Cerebellar nuclear complex (tissue), 1 donor: ENCODE measurements around the gene HEATR3.
"Not testable (repeated sequence)": the region's sequence is repeated elsewhere in the genome, so short reads cannot be mapped to it uniquely, and the experiment has no call there.

Experiments
- DNase-seq, 2 experiments: peaks; one replicate each; lab custom pipeline; 2025; lab: John Stamatoyannopoulos, UW

The HEATR3 gene

DNA sequence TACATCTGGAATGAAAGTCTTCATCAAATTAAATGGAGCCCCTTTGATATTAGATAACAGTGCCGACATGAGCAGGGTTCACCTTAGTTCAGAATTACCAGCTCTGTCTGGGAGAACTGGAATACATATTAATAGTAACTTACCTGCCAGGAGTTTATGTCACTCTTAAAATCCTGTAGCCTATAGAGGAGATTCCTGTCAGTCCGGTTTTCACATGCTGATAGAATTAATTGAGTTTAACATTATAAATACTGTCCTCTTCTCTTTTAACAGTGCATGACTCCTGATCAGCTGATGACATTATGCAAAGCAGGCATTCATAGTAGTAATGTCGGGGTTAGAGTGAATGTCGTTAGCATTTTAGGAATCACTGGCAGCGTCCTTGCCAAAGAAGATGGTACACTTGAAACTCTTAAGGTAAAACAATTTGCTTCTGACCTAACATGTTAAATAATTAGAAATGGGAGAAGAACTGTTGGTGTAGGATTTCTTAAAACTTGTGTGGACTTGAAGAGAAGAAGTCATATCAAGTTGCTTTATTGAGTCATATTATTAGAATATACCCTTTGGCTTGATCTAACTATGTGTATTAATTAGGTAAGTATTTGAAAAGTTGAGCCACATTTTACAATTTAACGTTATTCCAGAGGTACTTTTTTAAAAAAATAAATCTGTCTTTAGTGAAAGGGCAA, 34.3 kb downstream of the HEATR3 start:
- DNase-seq: no peak

DNA sequence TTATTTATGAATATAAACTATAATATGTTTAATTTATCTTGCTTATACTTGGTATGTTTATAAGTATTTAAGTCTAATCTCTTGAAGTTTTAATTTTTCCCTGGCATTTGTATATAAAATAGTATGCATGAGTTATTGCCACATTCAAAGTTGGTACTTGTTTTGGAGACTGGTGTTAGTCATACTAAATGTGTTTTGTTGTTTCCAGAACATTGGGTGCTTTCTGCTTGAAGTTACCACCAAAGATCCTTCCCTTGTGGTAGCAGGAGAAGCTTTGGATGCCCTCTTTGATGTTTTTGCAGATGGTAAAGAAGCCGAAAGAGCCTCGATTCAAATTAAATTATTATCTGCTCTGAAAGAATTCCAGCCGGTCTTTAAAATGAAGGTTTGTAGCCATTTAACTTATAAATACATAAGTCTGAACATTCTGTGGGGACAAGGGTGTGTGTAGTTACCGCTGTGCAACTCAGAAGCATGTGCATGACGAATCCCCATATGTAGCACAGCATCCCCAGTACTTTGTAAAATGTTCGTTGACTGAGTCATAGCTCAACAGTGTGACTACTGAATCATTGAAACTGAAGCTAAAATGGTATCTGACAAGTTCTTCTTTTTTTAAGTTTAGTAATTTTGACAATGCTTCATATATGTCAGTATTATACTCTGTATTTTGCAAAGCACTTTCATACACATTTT, 36.4 kb downstream of the HEATR3 start:
- DNase-seq: no peak

DNA sequence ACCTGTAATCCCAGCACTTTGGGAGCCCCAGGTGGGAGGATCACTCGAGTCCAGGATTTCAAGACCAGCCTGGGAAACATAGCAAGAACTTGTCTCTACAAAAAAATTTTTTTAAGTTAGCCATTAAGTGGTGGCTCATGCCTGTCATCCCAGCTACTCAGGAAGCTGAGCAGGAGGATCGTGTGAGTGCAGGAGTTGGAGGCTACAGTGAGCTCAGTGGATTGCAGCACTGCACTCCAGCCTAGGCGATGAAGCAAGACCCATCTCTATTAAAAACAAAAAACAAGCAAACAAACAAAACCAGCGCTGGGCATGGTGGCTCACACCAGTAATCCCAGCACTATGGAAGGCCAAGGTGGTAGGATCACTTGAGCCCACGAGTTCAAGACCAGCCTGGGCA, 38.0 kb downstream of the HEATR3 start:
- no peak for DNase-seq

DNA sequence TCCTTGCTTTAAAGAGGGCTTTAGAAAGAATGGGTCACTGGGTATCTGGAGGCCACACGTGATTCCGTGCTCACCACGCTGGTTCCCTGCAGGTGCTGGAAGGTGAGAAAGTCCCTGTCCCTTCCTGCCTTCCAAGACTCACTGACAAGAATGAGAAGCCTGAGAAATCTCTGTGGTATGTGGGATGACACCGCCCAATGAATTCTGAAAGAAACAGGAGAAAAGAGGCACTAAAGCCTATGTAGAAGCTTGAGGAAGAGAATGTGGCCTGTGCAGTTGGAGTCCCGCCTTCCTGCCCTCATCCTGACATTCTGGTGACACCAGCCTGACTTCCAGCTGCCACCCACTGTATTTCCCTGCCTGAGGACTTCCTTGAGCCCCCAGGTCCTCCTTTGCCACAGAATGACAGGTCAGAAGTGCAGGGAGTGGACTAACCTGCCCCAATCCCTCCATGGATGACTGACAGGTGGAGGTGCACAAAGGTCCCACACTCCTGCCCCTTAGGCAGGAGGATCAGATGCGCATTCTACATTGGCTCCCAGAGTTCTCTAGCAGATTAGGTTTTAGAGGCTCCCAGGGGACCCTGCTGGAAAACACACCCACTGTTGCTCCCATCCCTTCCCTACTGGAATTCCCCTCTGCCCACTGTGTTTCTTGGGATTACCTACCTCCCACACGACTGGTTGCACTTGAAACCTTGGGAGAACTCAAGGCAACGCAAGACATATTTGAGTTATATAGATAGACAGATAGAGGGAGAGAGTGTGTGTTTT, 48.8 kb downstream of the HEATR3 start:
- DNase-seq: no peak

DNA sequence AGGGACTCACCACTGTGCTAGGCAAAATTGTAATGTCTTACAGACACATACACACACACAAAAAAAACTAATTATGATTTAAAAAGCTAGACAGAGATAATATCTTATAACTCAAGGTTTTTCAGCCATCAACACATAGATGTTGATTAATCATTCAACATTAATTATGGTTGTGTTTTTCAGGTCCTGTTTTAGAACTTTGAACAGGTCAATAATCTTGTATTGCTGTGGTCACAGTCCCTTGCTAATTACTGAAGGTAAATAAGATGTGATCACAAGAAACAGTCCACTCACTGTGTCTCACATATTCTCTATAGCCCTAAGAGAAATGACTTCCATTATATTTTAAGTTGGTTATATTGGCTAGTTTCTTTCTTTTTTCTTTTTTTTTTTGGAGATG, 54.9 kb downstream of the HEATR3 start:
- DNase-seq: no peak

DNA sequence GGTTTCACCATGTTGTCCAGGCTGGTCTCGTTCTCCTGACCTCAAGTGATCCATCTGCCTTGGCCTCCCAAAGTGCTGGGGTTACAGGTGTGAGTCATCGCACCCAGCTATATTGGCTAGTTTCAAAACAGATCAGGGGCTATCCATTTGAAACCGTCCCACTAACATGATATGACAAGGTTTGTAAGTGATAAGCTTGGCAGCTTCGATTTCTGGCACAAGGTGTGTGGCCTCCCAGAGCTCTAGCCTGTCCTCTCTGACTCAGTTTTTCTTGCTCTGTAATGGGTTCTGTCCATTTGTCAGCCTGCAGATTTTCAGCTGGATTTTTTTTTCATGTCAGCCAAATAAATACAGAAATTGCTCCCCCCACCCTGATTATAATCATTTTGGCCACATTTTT, 55.5 kb downstream of the HEATR3 start:
- DNase-seq: no peak

DNA sequence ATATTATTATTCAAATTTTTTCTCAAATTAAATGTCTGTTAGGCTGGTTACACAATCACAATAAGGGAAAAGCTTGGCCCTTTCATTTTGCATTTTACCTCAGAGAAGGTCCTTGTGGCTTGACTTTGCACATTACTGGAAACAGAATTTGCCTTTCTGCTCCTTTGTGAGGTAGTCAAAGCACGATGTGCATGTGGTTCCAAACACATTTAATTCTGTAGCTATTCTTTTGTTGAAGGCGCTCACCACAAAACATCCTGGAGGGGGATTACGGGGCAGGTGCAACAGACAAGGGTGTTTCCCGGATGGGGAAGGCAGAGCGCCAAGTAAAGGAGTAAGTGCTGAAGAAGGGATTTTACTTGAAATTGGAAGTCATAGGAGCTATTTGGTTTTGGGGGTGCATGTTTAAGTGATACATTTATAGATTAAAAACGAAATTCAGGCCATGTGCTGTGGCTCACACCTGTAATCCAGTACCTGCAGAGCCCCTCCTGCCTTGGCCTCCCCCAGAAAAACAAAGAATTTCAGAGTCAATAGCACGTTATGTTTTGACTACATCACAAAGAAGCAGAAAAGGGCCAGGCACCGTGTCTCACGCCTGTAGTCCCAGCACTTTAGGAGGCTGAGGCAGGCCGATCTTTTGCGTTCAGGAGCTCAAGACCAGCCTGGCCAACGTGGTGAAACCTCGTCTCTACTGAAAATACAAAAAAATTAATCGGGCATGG, 56.1 kb downstream of the HEATR3 start:
- DNase-seq: no peak

DNA sequence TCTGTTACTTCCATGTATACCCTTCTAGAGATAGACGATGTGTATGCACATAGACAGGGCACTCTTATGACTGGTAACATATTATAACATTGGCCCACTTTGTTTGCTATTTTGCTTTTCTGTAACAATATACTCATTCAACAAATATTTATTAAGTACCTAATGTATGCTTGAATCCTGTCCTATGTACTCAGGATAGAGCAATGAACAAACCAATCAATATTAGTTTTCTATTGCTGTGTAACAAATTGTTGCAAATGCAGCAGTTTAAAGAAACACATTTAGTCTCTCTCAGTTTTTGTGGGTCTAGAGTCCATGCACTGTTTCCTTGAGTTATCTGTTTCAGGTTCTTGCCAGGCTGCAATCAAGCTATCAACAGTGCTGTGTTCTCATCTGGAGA, 57.6 kb downstream of the HEATR3 start:
- no peak for DNase-seq

DNA sequence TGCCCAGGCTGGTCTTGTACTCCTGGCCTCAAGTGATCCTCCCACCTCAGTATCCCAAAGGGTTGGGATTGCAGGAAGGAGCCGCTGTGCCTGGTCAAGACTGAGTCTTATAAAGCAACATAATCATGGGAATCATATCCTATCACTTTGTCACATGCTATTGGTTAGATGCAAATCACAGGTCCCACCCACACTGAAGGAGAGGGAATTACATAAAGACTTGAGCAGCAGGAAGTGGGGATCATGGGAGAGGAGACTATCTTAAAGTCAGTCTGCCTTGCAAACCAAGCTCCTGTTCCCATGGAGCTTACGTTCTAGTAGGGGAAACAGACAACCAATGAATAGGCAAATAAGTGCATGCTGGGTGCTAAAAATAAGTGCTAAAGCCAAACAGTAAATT, 59.0 kb downstream of the HEATR3 start:
- DNase-seq: no peak

DNA sequence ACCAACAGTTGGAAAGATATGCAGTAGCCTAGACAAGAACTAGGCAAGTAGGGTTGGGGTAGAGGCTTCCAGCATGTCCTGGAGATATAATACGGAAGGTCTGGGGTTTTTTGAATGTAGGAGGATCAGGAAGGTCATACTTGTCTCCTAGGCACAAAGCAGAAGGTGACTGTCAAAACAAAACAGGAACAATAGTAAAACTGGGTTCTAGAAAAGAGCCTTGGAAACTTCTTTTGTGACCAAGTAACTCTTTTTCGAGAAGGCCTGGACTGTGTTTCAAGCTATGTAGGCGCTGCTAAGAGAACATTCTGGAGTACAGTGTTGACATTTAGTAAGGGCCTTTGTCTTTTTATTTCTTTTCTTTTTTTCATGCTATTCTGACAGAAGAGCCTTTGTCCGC, 60.4 kb downstream of the HEATR3 start:
- no peak for DNase-seq

DNA sequence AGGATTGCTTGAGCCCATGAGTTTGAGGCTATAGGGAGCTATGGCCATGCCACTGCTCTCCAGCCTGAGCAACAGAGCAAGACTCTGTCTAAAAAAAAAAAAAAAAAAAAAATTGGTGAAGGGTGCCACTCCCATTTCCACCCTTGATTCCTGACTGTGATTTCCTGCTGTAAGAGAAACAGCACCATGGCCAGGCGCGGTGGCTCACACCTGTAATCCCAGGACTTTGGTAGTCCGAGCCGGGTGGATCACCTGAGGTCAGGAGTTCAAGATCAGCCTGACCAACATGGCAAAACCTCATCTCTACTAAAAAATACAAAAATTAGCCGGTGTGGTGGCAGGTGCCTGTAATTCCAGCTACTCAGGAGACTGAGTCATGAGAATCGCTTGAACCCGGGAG, 66.8 kb downstream of the HEATR3 start:
- not testable (repeated sequence) for DNase-seq

DNA sequence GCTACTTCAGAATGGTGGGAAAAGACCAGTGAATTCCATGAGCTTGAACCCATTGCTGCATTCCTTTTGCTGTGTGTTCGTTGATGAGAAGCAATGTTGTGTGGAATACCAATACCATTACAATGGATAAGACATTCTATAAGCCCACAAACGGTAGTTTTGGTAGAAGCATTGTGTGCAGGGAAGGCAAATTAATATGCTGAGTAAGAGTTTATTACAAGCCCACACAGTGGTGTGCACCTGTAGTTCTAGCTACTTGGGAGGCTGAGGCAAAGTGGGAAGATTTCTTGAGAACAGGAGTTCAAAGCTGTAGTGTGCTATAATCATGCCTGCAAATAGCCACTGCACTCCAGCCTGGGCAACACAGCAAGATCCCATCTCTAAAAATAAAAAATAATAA, 67.4 kb downstream of the HEATR3 start:
- DNase-seq: no peak

DNA sequence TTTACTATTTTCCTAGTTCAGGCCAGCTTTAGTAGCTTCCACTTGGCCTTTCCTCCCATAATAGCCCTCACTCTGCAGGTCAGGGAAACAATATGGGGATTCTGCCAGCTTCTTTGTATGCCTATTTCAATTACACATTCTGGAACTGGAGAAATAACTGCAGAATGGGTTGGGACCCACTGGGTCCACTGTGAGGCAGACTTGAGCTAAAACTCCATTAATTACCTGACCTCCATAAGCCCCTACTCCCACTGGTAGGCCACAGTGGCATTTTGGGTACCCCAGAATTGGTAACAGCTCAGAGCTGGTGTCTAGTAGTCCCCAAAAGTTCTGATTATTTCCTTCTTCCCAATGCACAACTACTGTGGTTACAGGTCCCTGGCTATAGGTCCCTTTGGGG, 70.6 kb downstream of the HEATR3 start:
- DNase-seq: no peak

DNA sequence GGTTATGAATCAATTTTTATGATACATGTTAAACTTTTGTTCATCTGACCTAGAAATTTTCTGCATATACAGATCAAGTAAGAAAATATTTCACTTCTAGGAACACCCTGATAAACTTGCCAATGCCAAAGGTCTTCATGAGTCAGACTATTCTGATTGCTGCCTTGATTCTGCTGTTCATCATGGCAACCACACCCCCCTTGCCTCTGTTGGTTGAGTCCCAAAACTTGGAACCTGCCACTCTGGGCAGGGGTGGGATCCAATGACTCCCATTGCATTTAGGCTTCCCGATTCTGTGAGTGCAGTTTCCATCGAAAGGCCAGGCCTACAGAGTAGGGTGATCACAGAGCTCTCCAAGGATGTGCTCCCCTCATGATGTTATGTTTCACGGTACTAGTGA, 71.5 kb downstream of the HEATR3 start:
- no peak for DNase-seq

DNA sequence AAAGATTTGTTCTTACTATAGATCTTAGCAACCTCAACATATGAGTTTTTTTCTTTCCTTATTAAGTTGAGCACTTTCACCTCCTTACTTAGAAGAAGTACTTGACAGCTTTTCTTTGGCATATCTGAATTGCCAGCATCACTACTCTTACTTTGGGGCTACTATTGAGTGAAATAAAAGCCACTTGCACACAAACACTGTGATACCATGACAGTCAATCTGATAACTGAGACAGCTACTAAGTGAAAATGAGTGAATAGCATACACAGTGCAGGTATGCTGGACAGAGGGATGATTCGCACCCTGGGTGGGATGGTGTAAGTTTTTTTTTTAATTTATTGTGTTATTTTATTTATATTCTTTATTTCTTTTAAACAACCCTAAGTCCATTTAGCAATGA, 73.8 kb downstream of the HEATR3 start:
- no peak for DNase-seq

DNA sequence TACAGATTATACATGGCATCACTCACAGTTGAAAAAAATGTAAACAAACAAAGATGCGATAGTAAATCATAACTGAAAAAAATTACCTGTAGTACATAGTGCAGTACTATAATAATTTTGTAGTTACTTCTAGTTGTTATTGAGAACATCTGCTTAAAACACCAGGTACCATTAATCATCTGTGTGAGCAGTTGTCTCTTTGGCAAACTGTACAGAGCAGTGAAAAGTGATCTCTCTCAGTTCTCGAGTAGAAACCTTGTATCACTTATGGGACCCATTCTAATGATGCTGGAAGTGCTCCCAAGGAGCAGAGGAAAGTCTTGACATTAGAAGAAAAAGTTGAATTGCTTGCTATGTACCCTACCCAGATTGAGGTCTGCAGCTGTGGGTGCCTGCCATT, 78.4 kb downstream of the HEATR3 start:
- no peak for DNase-seq

DNA sequence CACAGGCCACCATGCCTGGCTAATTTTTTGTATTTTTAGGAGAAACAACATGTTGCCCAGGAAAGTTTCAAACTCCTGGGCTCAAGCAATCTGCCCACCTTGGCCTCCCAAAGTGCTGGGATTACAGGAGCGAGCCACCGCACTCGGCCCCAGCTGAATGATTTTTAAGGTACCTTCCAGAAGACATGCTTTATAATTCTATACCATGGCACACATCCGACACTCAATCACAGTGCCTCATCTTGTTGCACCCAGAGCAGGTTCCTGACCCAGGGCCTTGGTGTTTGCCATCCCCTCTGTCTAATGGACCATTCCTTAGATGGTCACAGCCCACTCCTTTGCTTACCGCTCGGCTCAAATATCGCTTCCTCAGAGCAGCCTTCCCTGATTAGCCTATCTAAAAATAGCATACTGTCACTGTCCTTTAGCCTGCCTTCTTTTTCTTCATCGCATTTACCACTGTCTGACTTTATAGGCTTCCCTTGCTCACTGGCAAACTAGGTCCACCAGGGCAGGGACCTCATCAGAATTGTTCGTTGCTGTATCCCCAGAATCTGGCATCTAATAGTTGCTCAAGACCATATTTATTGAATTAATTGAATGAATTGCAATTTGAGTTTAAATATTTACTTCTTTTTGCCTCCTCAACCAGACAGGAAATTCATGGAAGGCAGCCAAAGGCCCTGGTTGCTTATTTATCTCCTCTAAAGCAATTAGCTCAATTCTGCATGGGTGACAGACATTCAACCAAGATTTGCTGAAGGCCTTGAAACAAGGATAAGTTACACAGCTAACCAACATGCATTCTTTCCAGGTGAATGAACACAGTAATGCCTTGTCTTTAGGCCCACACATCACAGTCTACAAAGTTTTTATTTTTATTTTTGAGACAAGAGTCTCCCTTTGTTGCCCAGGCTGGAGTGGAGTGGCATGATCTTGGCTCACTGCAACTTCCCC, 81.0 kb downstream of the HEATR3 start:
- no peak for DNase-seq

DNA sequence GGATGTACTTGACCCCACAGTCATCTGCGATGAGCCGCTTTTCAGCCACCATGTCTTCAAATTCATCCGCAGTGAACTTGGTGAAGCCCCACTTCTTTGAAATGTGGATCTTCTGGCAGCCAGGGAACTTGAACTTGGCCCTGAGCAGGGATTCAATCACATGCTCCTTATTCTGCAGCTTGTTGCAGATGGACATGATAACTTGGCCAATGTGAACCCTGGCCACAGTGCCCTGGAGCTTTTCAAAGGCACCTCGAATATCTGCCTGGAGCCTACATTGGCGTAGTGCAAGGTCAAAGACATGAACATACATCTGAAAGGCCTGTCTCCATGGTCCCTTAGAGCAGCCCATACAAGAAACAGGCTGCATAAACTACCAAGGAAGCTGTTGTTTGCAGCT, 85.6 kb downstream of the HEATR3 start:
- DNase-seq: no peak

DNA sequence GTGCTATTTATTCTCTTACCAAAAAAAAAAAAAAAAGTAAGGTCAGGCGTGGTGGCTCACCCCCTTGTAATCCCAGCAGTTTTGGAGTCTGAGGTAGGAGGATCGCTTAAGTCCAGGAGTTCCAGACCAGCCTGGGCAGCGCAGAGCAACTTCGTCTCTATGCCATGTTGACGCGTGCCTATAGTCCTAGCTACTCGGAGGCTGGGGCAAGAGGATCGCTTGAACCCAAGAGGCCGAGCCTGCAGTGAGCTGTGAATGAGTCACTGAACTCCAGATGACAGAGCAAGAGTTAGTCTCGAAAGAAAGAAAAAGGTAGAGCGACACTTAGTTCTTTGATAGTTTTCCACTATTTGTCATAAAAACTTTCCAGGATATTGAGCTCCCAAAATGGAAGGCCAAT, 86.0 kb downstream of the HEATR3 start:
- no peak for DNase-seq

DNA sequence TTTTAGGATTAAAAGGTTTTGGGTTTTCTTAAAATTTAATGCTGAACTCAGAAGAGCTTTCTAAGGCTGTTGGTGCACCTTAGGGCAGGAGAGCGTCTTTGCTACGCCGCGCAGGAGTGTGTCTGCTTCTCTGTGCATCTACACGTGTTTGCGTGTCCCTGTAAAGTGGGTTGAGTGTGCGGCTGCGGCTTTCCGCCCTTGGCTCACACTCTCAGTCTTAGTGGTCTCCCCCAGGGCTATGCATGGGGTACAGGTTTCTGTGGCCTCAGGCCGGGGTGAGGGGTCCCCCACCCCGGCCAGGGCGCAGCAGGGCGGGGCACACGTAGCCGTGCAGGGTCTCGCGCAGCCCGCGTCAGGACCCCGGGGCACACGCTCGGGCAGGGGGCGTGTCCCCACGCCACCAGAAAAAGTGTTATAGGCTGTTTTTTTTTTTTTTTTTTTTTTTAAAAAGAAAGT, 86.6 kb downstream of the HEATR3 start:
- peak in 1 of 2 experiments; percentile 6 for DNase-seq
